NAMALWA (cell line): Measurements from ENCODE around the gene LPP.

Experiments
- DNase-seq: peaks from one replicate; pipeline ENCODE4 v3.0.0-alpha.2; 2015; ENCODE audit warnings: low spot score

LPP gene

DNA sequence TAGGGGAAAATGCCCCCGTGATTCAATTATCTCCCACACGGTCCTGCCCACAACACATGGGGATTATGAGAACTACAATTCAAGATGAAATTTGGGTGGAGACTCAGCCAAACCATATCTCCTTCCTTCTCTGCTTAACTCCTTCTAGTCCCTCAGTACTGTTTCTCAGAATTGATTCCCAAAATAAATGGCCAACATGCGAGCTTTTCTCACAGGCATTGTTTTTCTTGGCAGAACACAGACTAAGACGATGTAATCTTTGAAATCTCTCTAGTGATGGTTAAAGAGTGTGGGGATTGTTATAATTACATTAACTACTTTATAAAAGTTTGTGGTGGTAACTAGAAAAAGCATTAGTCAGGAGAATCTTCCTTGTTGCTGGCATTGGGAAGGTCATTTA lies 366.5 kb downstream of the LPP start:
- DNase-seq = no peak

DNA sequence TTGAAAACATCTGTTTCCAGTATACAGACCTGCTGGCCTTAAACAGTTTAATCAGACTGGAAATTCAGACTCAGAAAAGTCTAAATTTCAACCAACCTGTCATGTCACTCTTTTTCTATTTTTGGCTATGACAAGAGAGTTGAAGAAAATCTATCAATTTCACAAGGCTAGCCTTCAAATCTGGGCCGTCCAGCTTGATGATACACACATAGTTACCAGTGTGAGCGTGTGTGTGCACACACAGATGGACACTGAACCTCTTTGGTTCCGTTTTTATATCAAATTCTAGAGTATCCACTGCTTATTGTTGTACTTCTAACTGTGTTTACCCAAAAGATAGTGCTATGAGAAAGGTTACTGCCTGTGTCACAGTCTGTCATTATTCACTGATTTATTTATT lies 368.2 kb downstream of the LPP start:
- DNase-seq = no peak

DNA sequence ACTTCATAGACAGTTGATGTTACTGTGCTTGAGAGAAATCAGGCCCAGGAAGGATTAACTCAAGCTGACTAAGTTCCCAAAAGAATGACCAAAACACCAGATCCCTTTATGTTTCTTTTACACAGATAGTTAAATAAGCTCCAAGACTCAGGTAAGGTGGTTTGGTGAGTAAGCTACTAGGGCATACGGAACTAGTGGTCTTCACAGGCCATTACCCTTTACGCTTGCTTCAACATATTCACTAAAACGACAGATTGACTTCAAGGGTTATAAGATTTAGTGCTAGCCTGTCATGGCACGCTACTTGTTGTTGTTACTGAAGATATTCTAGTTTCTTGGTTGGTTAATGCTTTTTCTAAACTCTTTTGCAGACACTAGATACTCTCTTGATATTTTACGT lies 369.3 kb downstream of the LPP start:
- no peak for DNase-seq

- no peak for DNase-seq
These were observed 370.1 kb downstream of the LPP start for GRCh38 chr3:188524052-188524451.

DNA sequence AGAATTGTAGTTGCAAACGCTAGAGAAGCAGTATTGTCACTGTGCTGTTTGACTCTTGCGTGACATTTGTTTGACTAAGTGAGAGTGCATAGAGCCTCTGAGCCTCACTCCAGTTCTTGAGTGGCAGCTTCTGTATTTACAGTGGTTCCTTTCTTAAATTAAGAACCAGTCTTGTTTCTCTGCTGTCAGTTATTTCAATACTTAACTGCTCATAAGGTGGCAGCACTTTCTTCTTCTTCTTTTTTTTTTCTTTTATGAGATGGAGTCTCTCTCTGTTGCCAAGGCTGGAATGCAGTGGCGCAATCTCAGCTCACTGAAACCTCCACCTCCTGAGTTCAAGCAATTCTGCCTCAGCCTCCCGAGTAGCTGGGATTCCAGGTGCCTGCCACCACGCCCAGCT lies 372.1 kb downstream of the LPP start:
- peak; percentile 13 for DNase-seq

DNA sequence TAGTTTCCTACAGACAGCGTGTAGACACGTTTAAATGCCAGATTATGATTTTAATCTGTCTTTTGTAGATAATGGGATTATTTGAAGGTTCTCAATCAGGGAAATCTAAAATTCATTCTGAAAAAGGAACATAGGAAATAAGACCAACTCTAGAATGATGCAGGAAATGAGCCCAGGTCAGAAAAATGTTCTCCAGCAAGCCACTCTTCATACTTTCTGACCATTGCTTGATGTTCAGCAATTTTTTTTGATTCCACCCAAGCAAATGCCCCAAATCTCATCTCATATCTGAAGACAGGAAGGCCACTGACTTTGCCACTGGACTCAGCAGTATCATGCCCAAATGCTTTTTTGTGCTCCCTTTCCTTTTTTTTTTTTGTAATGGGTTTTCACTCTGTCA lies 373.4 kb downstream of the LPP start:
- DNase-seq = no peak

GRCh38 chr3:188528396-188528795 lies 374.4 kb downstream of the LPP start:
- no peak for DNase-seq

DNA sequence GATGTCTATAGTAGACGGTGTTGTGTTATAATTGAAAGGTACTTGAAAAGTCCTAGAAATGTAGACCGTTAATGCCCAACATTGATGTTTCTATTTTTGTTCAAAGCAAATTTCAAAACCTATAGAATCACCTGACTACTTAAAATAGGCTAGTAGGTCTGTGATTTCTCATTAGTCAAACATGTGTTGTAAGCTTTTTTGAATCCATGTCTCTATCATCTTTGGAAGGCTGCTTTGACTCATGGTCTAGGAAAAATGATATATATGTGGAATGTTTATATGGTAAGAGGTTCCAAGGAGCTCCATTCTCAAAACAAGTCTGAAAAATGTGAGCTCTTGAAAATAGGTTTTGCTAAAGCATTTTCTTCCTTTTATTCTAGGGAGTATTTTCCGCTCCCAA lies 375.3 kb downstream of the LPP start:
- DNase-seq = no peak

GRCh38 chr3:188530226-188530625 lies 376.3 kb downstream of the LPP start:
- no peak for DNase-seq

DNA sequence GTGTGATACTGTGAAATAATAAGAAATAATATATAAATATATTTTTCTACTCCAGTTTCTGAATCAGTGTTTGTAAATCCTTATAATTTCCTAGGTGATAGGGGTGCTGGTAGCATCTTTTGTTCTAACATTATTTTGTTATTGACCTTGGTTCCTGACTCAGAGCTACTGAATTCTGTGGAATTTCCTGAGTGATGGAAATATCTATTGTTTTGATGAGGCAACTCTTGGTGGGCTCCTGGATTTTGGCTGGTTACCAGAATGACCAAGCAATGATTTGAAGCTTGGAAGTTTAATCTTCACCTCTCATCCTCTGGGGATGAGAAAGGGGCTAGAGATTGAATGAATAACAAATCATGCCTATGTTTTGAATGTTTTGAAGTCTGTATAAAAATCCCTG lies 377.3 kb downstream of the LPP start:
- DNase-seq = no peak

DNA sequence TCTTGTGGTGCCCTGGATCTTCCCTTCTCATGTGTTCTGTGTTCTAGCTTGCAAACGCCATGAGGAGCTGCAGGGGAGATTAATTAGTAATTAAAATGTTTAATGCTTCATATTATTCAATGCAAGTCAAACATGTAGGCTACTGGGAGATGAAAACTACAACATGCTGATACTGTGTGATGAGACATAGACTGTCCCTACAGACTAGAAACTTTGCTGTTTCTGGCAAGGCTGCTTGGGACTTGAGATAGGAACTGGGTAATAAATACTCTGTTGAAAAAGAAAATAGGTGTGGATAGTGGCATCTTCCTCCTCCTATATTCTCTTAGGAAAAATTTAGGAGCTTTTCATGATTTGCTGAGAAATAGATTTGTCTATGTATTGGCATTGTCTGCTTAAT lies 379.2 kb downstream of the LPP start:
- DNase-seq = no peak

DNA sequence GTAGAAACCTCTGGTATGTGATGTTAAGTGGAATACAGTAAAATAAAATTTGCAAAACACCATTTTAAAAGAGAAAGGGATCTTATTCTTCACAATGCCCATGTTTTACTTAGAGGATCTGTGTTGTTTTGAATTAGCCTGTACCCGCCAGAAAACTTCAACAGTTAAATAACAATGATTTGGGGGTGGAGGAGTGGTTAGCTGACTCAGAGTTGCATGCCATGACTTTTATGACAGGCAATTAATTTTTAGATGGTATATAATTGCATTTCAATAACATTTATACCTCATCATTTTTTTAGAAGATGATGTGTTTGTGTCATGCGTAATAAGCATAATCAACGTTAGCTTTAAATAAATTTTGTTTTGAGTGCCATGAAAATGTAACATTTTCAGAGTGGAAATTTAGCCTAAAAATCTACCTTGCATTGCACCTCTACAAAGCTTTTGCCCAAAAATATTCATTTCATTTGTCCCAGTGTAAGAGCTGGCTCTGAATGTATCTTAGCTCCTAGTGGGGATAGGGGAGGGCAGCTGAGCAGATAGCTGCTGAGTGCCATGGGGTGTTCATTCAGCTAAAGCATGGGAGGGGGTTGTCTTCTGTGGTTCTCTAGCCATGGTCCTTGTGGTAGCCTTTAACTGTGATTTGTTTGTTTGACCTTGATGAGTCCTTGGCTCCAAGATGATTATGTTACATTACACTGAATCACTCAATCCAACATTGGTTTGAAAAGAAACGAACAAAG lies 379.8 kb downstream of the LPP start:
- DNase-seq = no peak

DNA sequence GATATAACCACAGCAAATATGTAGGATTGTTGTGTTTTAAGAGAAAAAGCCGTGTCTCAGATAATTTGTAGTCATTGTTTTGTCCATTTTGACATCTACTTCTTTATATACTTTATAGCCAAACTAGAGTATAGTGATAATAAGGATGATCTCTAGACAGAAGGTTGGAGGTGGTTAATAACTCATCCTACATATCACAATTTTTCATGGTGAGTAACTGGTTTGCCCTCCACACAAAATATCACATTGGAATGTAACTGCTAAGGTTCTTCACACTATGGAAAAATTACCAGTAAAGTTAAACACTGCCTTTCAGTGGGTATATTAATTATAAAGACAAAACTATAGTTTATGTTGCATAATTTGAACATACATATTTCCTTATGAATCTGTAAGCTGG lies 380.7 kb downstream of the LPP start:
- no peak for DNase-seq

DNA sequence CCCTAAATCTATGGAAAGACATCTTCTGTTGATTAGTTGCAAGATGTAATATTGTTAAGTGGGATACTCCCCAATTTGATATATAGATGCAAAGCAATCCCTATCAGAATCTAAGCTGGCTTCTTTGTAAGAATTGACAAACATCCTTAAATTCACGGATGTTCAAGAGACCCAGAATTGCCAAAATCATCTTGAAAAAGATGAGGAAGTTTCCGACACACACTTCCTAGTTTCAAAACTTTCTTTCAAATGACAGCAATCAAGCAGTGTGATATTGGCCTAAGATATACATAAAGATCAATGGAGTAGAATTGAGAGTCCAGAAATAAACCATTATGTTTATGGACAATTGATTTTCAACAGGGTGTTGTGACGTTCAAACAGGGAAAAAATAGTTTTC lies 383.6 kb downstream of the LPP start:
- DNase-seq = no peak

DNA sequence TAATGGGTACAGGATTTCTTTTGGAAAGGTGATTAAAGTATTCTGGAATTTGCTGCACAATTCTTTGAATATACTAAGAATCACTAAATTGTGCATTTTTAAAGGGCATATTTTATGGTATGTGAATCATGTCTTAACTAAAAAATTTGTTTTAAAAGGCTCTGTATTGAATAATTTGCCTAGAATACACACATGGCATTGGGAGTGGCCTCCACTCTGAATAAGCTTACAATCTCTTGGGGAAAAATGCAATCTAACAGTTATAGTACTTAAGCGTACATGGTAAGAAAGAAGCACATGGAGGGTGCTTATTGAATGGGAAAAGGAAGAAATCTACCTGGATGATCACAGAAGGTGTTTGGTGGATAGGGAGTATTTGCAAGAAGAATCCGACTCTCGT lies 385.1 kb downstream of the LPP start:
- DNase-seq = no peak

DNA sequence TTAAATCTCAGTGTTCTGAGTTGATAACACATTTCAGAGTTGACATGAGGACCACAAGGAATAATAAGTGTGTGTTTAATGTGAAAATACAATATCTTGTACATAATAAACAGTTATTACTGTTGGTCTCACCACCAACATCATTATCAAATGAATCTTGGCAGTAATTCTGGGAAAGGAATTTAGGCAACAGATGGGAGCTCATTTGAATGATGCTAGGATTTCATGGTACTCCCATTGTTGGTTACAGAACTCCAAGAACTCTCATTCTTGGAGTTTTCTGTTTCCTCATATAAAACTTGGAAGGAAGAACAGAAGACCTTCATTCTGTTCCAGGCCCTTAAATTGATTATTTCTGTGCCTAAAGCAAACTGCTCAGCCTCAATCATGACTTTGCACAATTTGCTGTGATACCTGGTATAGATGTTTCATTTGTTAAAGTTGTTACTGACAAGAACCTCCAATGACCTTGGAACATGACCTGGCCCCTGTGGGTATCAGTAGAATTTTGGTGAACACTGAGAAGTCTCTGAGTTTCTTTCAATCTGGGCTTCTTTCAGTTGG lies 385.8 kb downstream of the LPP start:
- DNase-seq = no peak

GRCh38 chr3:188542196-188542595 lies 388.2 kb downstream of the LPP start:
- no peak for DNase-seq

GRCh38 chr3:188544012-188544411 lies 390.1 kb downstream of the LPP start:
- DNase-seq = no peak

DNA sequence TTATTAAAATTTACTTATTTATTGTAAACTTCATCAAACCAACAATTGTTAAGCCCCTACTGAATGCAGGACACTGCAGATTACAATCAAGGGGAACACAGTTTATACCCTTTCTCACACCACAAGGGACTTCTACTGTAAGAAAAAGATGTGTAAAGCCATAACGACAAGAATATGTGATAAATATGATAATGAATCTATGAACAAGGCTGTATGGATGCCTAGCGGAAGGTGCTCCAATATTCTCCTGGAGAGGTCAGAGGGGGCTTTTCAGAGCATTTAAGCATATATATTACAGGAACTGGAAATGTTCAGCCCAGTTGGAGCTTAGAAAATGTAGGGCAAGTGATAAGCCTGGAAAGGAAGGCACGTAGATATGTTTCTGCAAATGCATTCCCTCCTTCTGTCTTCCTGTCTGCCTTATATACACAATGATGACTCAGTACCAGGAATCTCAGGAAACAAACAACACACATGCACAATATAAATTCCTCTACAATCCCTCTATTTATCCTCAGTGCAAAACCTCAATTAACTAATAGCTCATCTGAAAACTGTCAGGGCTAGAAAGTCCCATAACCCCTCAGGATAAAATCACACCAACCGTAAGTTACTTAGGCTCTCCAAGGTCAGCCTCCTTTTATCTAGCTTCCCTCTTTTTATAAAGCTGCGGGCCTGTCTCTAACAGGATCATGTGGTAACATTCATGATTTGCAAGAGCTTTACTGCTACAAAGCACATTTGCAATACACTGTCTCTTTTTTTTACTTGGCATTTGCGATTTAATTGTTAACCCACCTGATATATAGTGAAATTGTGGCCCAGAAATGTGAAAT lies 393.1 kb downstream of the LPP start:
- DNase-seq = no peak

DNA sequence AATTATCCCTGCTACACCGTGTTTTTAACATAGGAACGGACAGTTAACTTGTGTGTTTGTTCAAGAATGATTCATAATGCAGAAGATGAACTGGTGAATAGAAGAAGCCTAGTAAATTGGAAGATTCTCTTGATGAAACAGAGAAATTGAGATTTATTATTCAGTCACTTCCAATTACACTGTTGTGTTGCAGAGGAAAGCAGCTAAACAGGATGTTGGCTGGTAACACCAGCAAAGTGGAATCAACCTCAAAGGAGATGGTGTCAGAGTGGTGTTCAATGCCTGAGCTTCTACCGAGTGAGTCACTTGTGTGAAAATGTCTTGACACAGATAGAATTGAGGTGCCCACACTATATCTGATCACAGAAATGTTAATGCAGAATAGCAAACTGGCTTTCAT lies 399.6 kb downstream of the LPP start:
- DNase-seq = no peak

- no peak for DNase-seq
These were observed 400.4 kb downstream of the LPP start for GRCh38 chr3:188554404-188554803.

DNA sequence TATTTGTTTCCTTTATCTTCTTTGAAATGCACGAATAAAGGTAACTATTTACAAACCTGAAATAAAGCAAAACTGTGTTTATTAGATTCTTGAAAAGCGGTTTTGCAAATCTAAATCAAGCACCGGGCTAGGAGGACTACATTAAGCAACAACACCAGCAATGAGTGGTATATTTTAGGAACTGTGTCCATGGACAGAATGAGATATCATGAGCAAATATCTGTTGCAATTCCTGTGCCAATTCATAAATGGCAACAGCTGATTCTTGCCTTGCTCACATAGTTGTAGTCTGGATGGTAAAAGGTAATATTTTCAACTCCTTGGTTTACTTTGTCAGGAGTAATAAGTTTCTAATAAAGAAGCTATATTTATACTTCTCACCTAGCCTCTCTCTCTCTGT lies 403.3 kb downstream of the LPP start:
- no peak for DNase-seq

DNA sequence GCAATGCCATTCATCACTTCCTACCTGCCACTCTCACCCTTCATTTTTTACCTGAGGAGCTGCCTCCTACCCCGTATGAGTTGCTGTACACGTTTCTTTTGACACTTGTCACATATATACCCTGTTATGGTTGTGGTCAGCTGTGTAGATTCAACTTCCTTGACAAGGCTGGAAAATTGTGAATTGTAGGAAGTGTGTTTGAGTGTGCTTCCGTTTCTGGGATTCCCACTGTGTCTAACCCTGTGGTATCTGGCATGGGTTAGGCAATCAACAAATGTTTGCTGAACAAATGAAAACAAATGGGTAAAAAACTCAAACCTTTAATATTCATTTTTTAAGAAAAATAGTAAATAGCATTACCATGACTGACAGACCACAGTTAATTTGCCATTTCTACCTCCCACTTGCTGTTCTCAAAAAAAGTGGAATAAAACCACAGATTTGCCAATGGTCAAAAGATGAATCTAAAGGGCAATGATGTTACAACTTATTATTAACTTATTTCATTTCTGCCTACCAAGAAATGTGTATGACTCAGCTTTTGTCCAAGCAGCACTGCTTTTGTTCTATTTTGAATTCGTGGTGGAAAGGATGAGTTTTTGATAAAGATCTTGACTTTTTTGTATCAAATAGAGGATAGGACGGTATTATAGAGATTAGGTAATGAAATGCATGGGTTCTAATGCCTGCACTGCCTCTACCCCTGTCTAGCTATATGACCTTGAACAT lies 404.6 kb downstream of the LPP start:
- no peak for DNase-seq
